Measurements from ENCODE around the gene SLC27A2.

DNA sequence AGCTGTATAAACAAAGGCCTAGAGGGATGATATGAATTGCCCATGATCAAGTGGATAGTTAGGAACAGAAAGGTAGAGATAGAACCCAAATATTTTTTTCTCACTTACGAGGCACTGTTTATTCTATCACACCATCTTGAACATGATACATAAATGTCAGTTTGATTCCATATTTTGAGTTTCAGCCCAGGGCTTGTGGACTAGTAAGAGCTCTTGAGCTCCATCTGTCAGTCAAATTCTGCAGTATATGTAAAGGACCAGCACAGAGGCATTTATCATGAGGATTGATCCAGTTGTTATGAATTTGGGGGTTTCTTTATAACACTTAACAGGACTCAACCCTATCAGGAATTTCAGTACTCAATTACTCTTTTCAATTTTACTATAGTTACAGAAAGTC lies 4.8 kb downstream of the SLC27A2 start:
- TF ChIP-seq POLR2AphosphoS5 (IDR thresholded peaks at IDR 0.05; ENCODE audit: low read depth, low read length) = no peak
- no peak for TF ChIP-seq POLR2A (IDR thresholded peaks at IDR 0.05; ENCODE audit: low read depth, low read length)
- TF ChIP-seq TAF1 (IDR thresholded peaks at IDR 0.05; ENCODE audit: borderline replicate concordance, low read depth, low read length) = no peak

Data from GM12892 (cell line).